HG03066 (cell line): ENCODE data around the gene HMGCLL1.

Experiments used
- ATAC-seq: cut with Tn5 transposase; IDR thresholded peaks from one replicate; pipeline ENCODE4 v1.9.1; 2021; ENCODE audit warnings: low read depth; ENCODE audit not compliant: unreplicated experiment

Gene HMGCLL1

DNA sequence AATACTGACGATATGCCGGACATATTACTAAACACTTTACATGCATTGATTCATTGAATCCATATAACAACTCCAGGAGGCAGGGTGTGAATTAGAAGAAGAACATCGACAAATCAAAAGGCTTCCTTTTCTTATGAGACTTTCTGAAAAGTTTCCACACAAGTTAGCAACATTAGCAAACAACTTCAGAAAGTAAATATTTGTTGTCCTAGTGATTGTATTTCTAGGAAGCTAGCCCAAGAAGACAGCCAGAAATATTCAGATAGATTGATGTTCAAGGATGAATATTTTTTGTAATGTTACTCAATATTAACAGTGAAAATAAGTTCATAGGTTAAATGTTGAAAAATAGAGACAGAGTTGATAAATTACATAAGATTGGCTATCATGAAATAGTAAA is 131.1 kb downstream of the HMGCLL1 start:
- no peak for ATAC-seq

DNA sequence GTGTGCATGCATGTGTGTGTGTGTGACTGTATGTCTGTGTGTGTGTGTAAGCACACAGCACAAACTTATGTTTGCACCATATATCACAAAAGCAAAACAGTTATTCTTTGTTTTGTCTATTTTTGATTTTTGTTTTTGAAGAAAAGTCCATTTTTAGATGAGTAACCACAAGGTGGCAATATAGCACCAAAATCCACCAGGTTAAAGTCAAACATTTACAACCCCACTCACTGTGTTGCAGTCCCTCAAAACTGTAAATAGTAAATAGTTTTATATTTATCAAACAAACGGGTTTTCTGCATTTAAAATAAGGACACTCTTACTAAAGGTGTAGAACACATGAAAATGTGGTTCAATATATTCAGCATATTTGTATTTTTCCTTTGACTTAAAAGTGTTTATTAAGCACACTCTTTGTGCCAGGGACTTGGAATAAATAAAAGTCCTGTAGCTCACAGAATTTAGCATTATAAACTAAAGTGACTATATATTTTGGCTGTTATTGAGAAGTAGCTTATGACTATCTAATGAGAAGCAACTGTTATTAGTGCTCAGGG is 133.3 kb downstream of the HMGCLL1 start:
- no peak for ATAC-seq

DNA sequence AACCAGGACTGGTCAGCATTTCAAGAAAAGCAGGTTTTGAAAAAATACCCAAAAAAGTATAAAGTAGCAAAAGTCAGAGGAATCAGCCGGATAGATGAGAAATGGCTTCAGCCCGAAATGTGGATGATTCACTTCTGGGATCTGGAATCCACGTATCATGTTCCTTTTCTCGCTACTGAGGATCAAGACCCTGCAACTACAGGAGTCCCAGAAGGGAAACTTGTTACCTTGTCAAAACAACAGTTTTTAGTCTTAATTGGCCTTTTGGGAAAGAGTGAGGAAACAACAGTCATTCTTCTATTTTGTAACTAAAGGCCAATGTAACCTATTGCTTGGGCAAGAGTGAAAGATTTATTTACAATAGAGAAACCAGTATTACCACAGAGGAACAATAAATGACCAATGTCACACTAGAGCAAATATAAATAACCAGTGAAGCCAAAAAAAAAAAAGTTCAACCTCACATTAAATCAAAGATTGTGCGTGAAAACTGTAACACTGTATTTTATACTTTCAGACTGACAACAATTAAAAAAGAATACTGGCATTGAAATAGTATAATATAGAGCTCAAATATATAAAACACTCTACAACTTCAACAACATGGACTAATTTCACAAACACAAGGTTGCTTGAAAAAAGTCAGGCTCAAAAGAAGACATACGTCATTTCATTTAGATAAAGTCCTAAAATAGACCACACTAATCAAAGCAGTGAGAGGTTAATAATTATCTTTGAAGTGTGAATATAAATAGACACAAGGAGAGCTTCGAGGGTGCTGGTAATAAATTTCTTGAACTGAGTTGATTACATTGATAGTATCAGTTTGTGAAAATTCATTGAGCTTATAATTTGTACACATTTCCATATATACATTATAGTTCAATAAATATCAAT is 135.5 kb downstream of the HMGCLL1 start:
- no peak for ATAC-seq

DNA sequence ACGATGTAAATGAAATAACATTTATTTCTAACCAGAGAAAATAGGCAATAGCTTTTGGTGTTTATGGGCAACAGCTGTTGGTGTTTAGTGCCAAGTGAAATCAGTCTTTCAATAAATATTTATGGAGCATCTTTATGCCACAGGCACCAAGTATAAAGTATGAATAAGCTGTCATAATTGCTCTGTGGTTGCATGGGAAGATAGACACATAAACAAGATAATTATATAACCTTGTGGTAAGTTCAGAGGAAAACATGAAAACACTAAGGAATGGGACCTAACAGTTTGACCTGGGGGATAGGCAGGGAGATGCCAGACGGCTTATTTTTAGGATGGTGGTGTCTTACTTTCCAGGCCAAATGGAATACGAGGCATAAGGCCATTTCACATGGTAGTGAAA is 140.8 kb downstream of the HMGCLL1 start:
- ATAC-seq, result no peak

DNA sequence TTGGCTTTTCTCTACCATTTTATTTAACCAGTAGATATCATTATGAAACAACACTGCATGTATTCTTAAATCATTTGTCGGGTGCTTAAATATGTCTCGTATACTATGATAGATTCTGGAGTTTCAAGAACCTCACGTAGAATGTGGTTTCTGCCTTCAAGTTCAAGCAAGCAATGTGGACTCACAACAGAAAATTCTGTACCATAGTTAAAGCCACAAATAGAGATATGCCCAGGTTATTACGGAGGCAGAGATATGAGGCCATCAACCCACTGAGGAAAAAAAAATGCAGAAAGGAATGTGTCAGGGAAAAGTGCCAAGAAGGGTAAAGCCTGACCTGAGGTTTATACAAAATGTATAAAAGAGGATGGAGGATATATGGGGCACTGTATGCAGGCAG is 141.9 kb downstream of the HMGCLL1 start:
- ATAC-seq, result no peak

DNA sequence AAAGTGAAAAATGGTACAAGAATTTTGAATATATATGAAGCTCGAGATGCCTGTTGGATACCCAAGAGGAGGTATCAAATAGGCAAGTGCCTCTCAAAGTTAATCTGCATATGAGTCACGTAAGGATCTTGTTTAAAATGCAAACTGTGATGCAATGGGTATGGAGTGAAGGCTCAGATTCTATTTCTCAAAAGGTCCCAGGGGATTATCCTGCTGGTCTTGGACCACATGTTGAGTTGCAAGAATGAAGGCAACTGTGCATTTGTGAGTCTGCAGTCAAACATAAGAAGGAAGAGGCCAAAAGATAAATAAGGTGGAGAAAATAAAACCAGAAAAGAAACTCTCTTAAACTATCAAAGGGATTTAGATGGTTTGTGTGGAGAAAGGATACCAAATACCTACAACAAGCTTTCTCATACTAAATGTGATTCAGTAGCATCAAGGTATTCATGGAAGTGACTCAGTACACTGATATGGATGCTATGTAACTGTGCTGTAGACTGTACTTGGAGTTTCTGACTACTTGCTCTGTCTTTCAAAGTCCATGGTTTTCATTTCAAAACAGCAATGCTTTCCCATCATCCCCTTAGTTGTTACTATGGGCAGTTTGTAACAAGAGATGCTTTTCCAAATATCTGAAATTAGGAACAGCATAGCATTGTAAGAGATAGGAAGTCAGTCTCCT is 145.4 kb downstream of the HMGCLL1 start:
- ATAC-seq, result no peak

DNA sequence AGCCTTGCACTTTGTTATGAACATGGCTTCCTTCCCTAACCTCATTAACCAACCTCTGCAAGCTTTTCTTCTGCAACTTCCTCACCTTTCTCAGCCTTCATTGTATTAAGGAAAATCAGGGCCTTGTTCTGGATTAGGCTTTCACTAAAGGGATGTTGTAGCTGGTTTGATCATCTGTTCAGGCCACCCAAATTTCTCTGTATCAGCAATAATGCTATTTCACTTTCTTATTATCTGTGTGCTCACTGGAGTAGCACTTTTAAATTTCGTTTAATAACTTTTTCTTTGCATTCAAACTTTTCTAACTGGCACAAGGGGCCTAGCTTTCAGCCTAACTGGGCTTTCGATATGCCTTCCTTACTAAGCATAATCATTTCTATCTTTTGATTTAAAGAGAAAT is 155.1 kb downstream of the HMGCLL1 start:
- ATAC-seq, result no peak

DNA sequence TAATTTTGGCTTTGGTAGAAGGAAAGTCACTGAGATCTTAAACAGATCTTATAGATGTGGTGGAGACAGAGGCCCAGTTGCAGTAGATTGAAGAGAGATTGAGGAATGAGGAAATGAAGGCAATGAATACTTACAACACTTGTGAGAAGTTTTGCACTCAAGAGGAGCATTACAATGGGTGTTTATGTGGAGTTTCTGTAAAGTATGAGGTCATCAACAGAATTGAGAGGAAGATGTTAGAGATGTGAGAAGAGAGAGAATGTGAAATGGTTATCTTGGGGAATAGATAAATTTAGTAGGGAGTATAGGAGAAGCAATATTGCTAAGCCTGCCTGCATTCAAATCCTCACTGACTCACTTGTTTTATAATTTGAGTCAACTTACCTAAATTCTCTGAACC is 168.3 kb downstream of the HMGCLL1 start:
- ATAC-seq, result no peak

DNA sequence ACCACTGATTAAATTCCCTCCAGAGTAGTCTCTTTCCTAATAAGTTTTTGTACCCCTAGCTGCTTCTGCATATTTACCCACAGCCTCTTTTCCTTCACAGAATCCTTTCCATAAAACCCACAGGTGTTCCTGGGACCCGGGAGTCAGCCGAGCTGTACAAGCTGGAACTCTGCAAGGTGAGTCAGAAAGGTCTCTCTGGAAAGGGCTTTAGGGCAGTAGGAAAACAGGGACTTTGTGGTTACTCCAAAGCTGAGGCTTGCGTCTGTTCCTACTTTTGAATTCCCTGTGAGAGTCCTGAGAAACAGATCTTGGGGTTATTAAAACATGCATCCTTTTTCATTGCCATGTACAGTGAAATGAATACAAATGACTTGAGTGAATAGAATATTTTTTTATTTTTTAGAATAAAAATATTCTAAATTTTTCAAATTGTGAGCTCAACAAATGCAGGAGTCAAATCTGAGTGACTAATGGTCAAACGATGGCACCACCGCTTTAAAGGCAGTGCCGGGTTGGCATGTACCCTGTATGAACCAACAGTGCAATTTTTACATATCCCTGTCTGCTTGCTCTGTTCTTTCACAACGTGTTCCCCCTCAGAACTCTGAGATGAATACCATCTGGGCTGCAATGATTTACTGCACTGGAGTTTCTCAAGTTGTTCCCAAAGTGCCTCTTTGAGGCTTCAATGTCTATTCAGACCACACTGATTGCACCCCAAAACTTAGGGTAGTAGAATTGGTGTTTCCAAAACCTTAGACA is 173.3 kb downstream of the HMGCLL1 start:
- no peak for ATAC-seq

DNA sequence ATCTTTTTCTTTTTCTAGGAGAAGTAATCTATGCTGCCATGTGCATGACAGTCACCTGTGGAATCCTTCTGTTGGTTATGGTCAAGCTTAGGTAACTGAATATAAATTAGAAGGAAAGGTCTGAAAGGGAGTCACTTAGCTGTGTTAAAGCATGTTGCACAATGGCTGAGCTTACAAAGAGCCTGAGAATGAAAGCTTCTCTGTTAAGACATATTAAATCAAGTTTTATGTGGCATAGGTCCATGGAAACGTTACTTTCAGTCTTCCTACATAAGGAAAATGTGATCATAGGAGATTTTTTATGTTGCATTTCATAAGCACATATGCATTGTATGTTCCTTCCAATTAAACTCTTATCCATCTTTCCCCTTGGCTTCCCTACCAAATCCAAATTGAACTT is 179.6 kb downstream of the HMGCLL1 start:
- no peak for ATAC-seq

DNA sequence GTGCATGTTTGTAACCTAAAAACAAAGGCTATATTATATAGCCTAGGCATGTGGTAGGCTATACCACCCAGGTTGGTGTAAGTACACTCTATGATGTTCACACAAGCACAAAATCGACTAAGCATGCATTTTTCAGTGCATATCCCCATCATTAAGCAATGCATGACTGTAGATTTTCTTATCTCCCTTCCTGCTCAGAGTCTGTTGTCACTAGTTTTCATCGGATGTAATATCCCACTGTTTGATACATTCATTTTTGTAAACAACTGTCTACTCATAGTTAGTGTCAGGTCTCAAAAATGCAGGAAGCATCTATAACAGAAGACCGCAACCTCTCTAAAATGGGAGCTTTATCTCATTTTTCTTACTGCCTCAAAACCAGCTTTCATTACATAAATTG is 181.0 kb downstream of the HMGCLL1 start:
- ATAC-seq, result no peak

DNA sequence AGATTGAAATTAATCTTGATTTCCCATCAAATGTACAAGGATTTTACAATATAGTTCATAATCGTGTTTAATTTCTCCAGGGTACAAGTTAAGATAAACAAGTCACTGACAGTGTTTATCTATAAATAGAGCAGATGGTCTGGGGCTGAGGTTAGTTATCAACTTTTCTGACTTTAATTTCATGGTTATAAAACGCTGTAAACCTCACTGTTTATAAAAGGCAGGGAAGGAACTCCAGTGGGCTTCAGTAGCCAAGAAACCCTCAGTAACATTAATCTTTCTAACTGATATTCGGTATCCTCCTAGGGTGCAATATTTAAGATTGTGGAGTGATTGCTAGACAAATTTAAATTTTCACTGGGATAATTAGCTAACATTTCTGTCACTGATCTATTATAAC is 183.1 kb downstream of the HMGCLL1 start:
- ATAC-seq, result no peak

DNA sequence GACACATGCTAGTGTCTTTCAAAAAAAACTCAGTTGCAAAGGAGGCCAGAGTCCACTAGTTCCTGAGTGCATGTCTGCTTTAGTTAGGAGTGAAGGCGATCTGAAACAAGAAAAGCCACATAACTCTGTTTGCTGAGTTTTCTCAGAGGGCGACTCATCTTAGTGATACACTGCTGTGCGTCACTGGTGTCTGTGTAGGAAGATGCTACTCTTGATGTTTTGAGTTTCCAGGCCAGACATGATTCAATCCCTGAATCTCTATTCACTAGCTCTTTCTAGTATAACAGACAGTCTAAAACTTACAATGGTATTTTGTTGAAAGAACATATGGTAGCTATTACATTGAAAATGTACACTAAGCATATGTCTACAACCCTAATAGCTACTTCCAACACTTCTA is 190.8 kb downstream of the HMGCLL1 start:
- no peak for ATAC-seq
